Peyer's patch (tissue), 4 donors: ENCODE measurements around the gene FNDC7. TPM values are rescaled to one million over a fixed set of nuclear protein-coding genes. Genes with fewer than 3 reads are reported as not detected.

ENCODE experiments used
- DNase-seq, 3 donors: peaks; one replicate each; pipeline ENCODE4 v3.0.0-alpha.2; 2017 to 2019
- H3K27ac ChIP-seq, 4 donors: fragments of 200-600 bp; sonication (generic); one replicate each; pipeline ENCODE4 v1.5.1; 2016 to 2019
- H3K27me3 ChIP-seq, 2 donors: fragments of 200-600 bp; sonication (generic); one replicate each; pipeline ENCODE4 v1.5.1; 2019
- H3K36me3 ChIP-seq, 3 donors: fragments of 200-600 bp; sonication (generic); one replicate each; pipeline ENCODE4 v1.5.1; 2016 to 2019
- H3K4me1 ChIP-seq, 4 donors: fragments of 200-600 bp; sonication (generic); one replicate each; pipeline ENCODE4 v1.5.1; 2016 to 2019
- H3K4me3 ChIP-seq, 4 donors: fragments of 200-600 bp; sonication (generic); 1 replicate in 3 of 4; 2 replicates in 1 of 4; pipeline ENCODE4 v1.5.1; 2016 to 2019; ENCODE audit warnings: mild to moderate bottlenecking in 1 of 4
- H3K9me3 ChIP-seq, 4 donors: fragments of 200-600 bp; sonication (generic); one replicate each; pipeline ENCODE4 v1.5.1; 2016 to 2019; ENCODE audit warnings: mild to moderate bottlenecking in 1 of 4
- POLR2A ChIP-seq, 2 donors: fragments of 450-650 bp; IDR thresholded peaks; one replicate each; pipeline ENCODE4 v1.5.1; 2017; ENCODE audit warnings: antibody characterized with exemption in 2 of 2, mild to moderate bottlenecking in 2 of 2, moderate library complexity in 2 of 2
- total RNA-seq, 4 donors: library from RNA; depleted of rRNA; stranded (reverse); fragments of >200 nt; gene quantifications; one replicate each; pipeline ENCODE4 v1.1.0, GENCODE V29; 2016
- TF ChIP-seq, protein P1 (sequence below), 6 experiments: fragments of 450-650 bp in 4 of 6; fragments of 200-600 bp in 2 of 6; sonication (generic) in 1 of 6; IDR thresholded peaks; one replicate each; pipeline ENCODE4 v1.5.1; 2017 to 2019; ENCODE audit warnings: antibody characterized with exemption in 6 of 6, mild to moderate bottlenecking in 3 of 6, moderate library complexity in 1 of 6

The FNDC7 gene
- total RNA-seq, 4 donors from 2014 or later: not detected

GRCh38 chr1:108719656-108720435 lies 7.1 kb downstream of the FNDC7 start:
- Histone ChIP-seq H3K27me3 (no peaks in the 10 kb centered on the region), H3K4me1 (no peaks in the 10 kb centered on the region), H3K9me3 (no peaks in the 10 kb centered on the region), H3K27ac (no peak overlapping the region), H3K4me3 (no peak overlapping the region), H3K36me3 (no peaks in the 10 kb centered on the region)
- TF ChIP-seq, protein P1, sequence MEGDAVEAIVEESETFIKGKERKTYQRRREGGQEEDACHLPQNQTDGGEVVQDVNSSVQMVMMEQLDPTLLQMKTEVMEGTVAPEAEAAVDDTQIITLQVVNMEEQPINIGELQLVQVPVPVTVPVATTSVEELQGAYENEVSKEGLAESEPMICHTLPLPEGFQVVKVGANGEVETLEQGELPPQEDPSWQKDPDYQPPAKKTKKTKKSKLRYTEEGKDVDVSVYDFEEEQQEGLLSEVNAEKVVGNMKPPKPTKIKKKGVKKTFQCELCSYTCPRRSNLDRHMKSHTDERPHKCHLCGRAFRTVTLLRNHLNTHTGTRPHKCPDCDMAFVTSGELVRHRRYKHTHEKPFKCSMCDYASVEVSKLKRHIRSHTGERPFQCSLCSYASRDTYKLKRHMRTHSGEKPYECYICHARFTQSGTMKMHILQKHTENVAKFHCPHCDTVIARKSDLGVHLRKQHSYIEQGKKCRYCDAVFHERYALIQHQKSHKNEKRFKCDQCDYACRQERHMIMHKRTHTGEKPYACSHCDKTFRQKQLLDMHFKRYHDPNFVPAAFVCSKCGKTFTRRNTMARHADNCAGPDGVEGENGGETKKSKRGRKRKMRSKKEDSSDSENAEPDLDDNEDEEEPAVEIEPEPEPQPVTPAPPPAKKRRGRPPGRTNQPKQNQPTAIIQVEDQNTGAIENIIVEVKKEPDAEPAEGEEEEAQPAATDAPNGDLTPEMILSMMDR (IDR thresholded peaks at IDR 0.05): no peak
- TF ChIP-seq POLR2A (IDR thresholded peaks at IDR 0.05): no peak
- DNase-seq: no peak

DNA sequence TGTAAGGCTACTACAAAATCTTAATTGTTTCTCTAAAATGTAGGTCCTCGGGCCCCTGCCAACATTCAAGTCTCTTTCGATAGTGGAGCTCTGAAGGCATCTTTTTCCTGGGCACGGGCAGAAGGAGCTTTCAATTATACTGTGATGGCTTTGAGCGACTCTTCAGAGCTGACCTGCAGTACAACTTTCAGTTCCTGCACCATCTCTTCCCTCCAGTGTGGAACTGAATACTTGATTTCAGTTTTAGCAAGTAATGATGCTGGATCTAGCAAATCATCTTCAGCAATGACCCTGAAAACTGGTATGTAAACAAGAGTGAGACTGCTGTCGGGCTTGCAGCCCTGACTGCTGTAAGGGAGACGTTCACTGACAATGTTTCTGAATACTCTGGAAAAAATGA lies 9.6 kb downstream of the FNDC7 start:
- no peak for DNase-seq
- no peak for TF ChIP-seq POLR2A (IDR thresholded peaks at IDR 0.05)
- TF ChIP-seq, protein P1 (IDR thresholded peaks at IDR 0.05): no peak
- no peaks in the 10 kb centered on the region for H3K36me3 ChIP-seq
- H3K4me1 ChIP-seq: no peaks in the 10 kb centered on the region
- H3K27ac ChIP-seq: peak overlapping the region in 1 of 4 donors; percentile 25
- H3K4me3 ChIP-seq: no peak overlapping the region
- no peaks in the 10 kb centered on the region for H3K9me3 ChIP-seq
- H3K27me3 ChIP-seq: no peaks in the 10 kb centered on the region

DNA sequence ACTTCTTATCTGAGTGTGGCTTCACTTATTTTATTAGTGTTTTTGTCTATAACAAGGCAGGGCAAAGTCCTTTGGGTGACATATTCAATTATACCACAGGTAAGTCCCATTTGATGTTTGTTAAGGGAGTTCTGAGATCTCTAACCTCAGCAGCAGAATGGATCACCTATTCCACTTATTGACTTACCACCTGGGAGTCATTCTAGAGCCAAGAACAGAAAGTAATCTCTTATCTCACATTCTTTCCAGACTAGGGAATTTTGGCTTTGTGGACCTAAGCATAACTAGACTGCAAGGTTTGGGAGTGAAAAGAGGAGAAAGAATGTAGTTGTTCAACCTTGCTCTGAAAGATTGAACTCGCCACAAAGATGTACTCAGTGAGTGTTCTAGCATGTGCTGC lies 13.2 kb downstream of the FNDC7 start:
- H3K36me3 ChIP-seq: no peaks in the 10 kb centered on the region
- no peak overlapping the region for H3K4me3 ChIP-seq
- no peaks in the 10 kb centered on the region for H3K4me1 ChIP-seq
- no peak for DNase-seq
- TF ChIP-seq, protein P1 (IDR thresholded peaks at IDR 0.05): no peak
- no peak for TF ChIP-seq POLR2A (IDR thresholded peaks at IDR 0.05)
- no peaks in the 10 kb centered on the region for H3K27me3 ChIP-seq
- H3K9me3 ChIP-seq: no peaks in the 10 kb centered on the region
- H3K27ac ChIP-seq: no peak overlapping the region

DNA sequence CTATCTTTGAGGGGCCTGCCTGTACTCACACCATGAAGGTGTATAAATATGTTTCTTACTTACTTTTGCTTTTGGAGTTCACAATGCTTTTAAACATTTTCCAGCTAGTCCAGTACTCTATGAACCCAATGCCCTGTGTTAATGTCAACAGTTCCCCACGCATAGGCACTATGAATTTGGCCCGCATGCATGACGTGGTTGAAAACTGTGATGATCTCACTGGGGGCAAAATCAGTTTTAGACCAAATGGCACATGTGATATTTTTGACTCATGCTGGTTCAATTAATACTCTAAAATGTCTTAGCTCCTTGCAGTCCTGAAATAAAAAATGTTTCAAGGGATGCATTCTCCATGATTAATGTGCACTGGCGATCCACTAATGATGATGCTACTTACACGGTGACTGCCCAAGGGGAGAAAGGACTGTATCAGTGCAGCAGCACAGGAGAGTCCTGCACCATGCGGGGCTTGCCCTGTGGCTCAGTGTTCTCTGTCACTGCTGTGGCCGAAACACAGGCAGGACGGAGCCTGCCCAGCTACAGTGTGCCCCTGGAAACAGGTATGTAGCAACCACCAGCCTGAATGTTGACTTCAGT lies 15.7 kb downstream of the FNDC7 start:
- no peak for TF ChIP-seq POLR2A (IDR thresholded peaks at IDR 0.05)
- TF ChIP-seq, protein P1 (IDR thresholded peaks at IDR 0.05): no peak
- no peak for DNase-seq
- Histone ChIP-seq H3K9me3 (no peaks in the 10 kb centered on the region), H3K4me1 (no peaks in the 10 kb centered on the region), H3K36me3 (no peaks in the 10 kb centered on the region), H3K4me3 (no peak overlapping the region), H3K27me3 (no peaks in the 10 kb centered on the region), H3K27ac (no peak overlapping the region)

DNA sequence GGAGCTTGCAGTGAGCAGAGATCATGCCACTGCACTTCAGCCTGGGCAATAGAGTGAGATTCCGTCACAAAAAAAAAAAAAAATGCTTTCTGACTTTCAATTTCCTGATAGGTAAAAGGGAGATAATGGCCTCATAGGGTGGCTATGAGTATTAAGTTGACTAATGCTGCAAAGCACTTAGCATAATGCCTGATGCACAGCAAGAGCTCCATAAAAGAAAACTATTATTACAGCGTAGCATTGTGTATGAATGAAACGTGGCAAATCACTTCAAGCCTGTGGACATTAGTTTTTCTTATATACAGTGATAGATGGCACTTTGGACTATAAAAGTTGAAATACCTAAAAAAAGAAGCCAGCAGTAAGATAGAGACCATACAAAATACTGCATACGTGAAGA lies 16.8 kb downstream of the FNDC7 start:
- TF ChIP-seq, protein P1 (IDR thresholded peaks at IDR 0.05): no peak
- no peak for TF ChIP-seq POLR2A (IDR thresholded peaks at IDR 0.05)
- no peaks in the 10 kb centered on the region for H3K36me3 ChIP-seq
- no peaks in the 10 kb centered on the region for H3K27me3 ChIP-seq
- no peak overlapping the region for H3K27ac ChIP-seq
- no peaks in the 10 kb centered on the region for H3K4me1 ChIP-seq
- DNase-seq: no peak
- H3K4me3 ChIP-seq: no peak overlapping the region
- H3K9me3 ChIP-seq: no peaks in the 10 kb centered on the region
